Measurements from ENCODE around the gene DOK6.
"Not testable (repeated sequence)": the region's sequence is repeated elsewhere in the genome, so short reads cannot be mapped to it uniquely, and the experiment has no call there.

The DOK6 gene

GRCh38 chr18:69658103-69658502 lies 257.4 kb downstream of the DOK6 start:
- H3K36me3 ChIP-seq (replicated peaks) = no peaks in the 10 kb centered on the region
- no peak overlapping the region for H3K4me3 ChIP-seq (ENCODE audit: low read depth, low read length)
- TF ChIP-seq, protein P1, sequence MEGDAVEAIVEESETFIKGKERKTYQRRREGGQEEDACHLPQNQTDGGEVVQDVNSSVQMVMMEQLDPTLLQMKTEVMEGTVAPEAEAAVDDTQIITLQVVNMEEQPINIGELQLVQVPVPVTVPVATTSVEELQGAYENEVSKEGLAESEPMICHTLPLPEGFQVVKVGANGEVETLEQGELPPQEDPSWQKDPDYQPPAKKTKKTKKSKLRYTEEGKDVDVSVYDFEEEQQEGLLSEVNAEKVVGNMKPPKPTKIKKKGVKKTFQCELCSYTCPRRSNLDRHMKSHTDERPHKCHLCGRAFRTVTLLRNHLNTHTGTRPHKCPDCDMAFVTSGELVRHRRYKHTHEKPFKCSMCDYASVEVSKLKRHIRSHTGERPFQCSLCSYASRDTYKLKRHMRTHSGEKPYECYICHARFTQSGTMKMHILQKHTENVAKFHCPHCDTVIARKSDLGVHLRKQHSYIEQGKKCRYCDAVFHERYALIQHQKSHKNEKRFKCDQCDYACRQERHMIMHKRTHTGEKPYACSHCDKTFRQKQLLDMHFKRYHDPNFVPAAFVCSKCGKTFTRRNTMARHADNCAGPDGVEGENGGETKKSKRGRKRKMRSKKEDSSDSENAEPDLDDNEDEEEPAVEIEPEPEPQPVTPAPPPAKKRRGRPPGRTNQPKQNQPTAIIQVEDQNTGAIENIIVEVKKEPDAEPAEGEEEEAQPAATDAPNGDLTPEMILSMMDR (IDR thresholded peaks at IDR 0.05; ENCODE audit: low read depth, low read length, missing control alignments) = no peak
- H3K27ac ChIP-seq = no peak overlapping the region
- in situ Hi-C loops (cut with HindIII; ENCODE audit: low pct_ligation_motif_present, low sequenced_read_pairs) = no loop called here
- no peak for DNase-seq
- no peaks in the 10 kb centered on the region for H3K27me3 ChIP-seq (replicated peaks)

- TF ChIP-seq, protein P1 (IDR thresholded peaks at IDR 0.05; ENCODE audit: low read depth, low read length, missing control alignments) = no peak
- in situ Hi-C loops (cut with HindIII; ENCODE audit: low pct_ligation_motif_present, low sequenced_read_pairs) = no loop called here
Observed at GRCh38 chr18:69658685-69659084, 258.0 kb downstream of the DOK6 start.

DNA sequence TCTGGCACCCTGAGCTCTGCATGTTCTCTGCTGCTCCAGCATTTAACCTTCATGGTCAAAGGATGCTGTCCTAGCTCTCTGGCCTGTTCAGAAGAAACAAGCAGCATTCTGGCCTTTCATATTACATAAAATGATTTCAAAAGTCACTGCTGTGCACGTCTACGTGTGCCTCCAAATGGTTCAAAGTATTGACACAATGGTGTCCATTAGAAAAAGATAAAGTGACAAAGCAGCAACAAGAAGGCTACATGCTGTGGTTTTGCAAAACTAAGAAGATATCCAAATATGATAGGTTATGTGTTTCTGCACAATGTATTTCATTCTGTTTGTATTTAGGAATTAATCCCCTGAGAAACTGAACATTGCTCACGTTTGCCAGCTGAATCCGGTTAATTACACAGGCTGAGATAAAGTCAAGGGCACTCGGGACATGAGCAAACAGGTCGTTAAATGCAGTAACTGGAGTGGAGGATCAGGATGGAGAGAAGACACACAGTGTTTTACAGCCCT lies 258.5 kb downstream of the DOK6 start:
- DNase-seq = no peak
- H3K27ac ChIP-seq = no peak overlapping the region
- H3K36me3 ChIP-seq (replicated peaks) = no peaks in the 10 kb centered on the region
- TF ChIP-seq, protein P1 (IDR thresholded peaks at IDR 0.05; ENCODE audit: low read depth, low read length, missing control alignments) = no peak
- in situ Hi-C loops (cut with HindIII; ENCODE audit: low pct_ligation_motif_present, low sequenced_read_pairs) = no loop called here
- H3K4me3 ChIP-seq (ENCODE audit: low read depth, low read length) = no peak overlapping the region
- no peaks in the 10 kb centered on the region for H3K27me3 ChIP-seq (replicated peaks)

More at GRCh38 chr18:69658685-69659084, 258.0 kb downstream of the DOK6 start:
- Histone ChIP-seq H3K27me3 (replicated peaks) (no peaks in the 10 kb centered on the region), H3K27ac (no peak overlapping the region), H3K36me3 (replicated peaks) (no peaks in the 10 kb centered on the region), H3K4me3 (ENCODE audit: low read depth, low read length) (no peak overlapping the region)
- DNase-seq = no peak

DNA sequence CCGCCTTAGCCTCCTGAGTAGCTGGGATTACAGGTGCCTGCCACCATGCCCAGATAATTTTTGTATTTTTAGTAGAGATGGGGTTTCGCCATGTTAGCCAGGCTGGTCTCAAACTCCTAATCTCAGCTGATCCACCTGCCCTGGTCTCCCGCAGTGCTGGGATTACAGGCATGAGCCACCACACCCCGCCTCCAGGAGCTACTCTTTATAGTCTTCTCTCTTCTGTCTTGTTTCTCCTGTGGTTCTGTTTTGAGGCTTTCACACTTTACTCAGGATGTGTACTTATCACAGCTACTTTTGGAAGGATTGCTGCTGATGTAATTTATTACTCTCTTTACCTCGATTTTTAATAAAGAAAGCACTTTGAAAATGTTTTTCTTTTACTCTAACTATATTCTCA lies 261.4 kb downstream of the DOK6 start:
- H3K27me3 ChIP-seq (replicated peaks); H3K4me3 ChIP-seq (ENCODE audit: low read depth, low read length); in situ Hi-C loops (cut with HindIII; ENCODE audit: low pct_ligation_motif_present, low sequenced_read_pairs); H3K27ac ChIP-seq; DNase-seq; H3K36me3 ChIP-seq (replicated peaks): not testable (repeated sequence)

GRCh38 chr18:69664399-69664798 lies 263.7 kb downstream of the DOK6 start:
- Histone ChIP-seq H3K4me3 (ENCODE audit: low read depth, low read length) (no peak overlapping the region), H3K27me3 (replicated peaks) (no peaks in the 10 kb centered on the region), H3K36me3 (replicated peaks) (no peaks in the 10 kb centered on the region), H3K27ac (no peak overlapping the region)
- in situ Hi-C loops (cut with HindIII; ENCODE audit: low pct_ligation_motif_present, low sequenced_read_pairs) = no loop called here
- DNase-seq = no peak
- TF ChIP-seq, protein P1 (IDR thresholded peaks at IDR 0.05; ENCODE audit: low read depth, low read length, missing control alignments) = no peak

DNA sequence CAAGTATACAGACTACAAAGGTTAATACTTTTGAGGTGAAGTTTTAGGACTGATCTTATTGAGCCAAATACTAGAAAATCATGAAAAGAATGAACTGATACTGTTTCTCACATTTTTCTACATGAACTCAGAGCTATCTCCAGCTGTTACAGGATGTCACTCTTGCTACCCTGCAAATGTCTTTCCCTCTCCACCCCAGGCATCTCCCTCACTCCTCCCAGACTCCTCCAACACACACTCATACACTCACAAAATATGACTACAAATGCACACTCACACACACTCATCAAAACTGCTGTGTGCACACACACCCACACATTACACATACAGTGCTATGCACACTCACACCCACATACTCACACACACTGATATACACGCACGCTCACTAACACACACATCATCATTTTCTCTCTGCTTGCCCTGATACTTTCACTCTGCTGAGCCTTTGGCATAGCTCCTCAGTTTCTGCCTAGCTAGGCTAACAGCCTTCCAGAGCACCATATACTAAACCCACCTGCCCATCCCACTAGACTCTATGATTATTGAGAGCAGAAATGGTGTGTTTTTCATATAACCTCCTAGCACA lies 273.7 kb downstream of the DOK6 start:
- Histone ChIP-seq H3K4me3 (ENCODE audit: low read depth, low read length) (no peak overlapping the region), H3K27ac (no peak overlapping the region), H3K36me3 (replicated peaks) (no peaks in the 10 kb centered on the region), H3K27me3 (replicated peaks) (no peaks in the 10 kb centered on the region)
- TF ChIP-seq, protein P1 (IDR thresholded peaks at IDR 0.05; ENCODE audit: low read depth, low read length, missing control alignments) = no peak
- in situ Hi-C loops (cut with HindIII; ENCODE audit: low pct_ligation_motif_present, low sequenced_read_pairs) = no loop called here
- DNase-seq = no peak

Measured in brain microvascular endothelial cell (primary cell).